GM21737 (cell line): ENCODE results near the gene ADAP1.
"Not testable (repeated sequence)": the region's sequence is repeated elsewhere in the genome, so short reads cannot be mapped to it uniquely, and the experiment has no call there.

Experiments
- ATAC-seq: cut with Tn5 transposase; IDR thresholded peaks from one replicate; pipeline ENCODE4 v1.9.1; 2021; ENCODE audit warnings: mild to moderate bottlenecking, moderate library complexity; ENCODE audit not compliant: unreplicated experiment

The ADAP1 gene, protein sequence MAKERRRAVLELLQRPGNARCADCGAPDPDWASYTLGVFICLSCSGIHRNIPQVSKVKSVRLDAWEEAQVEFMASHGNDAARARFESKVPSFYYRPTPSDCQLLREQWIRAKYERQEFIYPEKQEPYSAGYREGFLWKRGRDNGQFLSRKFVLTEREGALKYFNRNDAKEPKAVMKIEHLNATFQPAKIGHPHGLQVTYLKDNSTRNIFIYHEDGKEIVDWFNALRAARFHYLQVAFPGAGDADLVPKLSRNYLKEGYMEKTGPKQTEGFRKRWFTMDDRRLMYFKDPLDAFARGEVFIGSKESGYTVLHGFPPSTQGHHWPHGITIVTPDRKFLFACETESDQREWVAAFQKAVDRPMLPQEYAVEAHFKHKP

DNA sequence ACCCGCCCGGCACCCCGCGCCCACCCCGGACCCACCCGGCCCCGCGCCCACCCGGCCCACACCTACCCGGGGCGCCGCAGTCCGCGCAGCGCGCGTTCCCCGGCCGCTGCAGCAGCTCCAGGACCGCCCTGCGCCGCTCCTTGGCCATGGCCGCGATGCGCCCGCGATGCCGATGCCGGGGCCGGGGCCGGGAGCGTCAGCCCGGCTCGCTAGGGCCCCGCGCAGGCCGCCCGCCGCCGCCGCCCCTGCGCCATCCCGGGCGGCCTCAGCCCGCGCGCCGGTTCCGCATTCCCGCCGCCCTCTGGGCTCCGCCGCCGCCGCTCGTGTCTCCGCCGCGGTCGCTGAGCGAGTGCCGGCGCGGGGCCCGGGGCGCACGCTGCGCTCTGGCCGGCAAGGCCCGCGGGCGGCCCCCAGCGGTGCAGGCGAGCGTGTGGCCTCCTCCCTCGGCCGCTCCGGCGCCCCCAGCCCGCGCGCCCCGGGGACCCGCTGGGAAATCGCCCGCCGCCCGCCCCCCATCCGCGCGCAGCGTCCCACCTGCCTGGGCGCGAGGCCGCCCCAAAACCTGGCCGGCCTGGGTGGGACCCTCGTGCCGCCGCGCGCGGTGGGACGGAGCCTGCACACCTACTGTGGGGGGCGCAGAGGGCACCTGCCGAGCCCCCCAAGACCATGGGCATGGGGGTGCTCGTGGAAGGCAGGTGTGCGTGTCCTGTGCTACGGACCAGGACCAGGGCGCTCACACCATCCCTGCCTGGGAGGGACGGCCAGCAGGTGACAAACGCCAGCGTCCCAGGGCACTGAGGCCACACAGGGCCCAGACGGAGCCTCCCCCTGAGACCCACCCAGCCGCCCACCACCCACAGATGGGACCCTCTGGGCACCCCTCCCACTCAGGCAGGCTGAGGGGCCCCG, at the start of gene ADAP1:
Gene ADAP1, minus strand, starts transcription at position 351 of the 909 bp plus-strand sequence. Its CDS starts 203 bp downstream, at position 148.
- ATAC-seq: peak; percentile 49

DNA sequence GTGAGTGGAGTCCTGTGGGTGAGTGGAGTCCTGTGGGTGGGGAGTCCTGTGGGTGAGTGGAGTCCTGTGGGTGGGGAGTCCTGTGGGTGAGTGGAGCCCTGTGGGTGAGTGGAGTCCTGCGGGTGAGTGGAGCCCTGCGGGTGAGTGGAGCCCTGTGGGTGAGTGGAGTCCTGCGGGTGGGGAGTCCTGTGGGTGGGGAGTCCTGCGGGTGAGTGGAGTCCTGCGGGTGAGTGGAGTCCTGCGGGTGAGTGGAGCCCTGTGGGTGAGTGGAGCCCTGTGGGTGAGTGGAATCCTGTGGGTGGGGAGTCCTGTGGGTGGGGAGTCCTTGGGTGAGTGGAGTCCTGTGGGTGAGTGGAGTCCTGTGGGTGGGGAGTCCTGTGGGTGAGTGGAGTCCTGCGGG, 48.0 kb upstream of the ADAP1 start:
- ATAC-seq: not testable (repeated sequence)

DNA sequence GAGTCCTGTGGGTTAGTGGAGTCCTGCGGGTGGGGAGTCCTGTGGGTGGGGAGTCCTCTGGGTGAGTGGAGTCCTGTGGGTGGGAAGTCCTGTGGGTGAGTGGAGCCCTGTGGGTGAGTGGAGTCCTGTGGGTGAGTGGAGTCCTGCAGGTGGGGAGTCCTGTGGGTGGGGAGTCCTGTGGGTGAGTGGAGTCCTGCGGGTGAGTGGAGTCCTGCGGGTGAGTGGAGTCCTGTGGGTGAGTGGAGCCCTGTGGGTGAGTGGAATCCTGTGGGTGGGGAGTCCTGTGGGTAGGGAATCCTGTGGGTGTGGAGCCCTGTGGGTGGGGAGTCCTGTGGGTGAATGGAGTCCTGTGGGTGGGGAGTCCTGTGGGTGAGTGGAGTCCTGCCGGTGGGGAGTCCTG, 47.5 kb upstream of the ADAP1 start:
- ATAC-seq: not testable (repeated sequence)

DNA sequence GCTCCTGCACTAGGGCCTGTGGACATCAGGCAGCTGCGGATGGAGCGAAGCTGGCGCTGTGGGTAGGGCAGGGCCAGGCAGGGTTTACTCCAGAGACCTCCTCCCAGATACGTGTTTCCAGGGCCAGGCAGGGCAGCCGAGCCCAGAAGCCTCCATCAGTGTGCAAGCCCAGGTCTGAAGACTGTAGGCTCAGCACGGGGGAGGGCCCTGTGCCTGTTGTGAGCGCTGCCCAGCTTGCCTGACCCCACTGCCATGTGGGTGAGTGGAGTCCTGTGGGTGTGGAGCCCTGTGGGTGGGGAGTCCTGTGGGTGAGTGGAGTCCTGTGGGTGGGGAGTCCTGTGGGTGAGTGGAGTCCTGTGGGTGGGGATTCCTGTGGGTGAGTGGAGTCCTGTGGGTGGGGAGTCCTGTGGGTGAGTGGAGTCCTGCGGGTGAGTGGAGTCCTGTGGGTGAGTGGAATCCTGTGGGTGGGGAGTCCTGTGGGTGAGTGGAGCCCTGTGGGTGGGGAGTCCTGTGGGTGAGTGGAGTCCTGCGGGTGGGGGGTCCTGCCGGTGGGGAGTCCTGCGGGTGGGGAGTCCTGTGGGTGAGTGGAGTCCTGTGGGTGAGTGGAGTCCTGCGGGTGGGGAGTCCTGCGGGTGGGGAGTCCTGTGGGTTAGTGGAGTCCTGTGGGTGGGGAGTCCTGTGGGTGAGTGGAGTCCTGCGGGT, 46.7 kb upstream of the ADAP1 start:
- not testable (repeated sequence) for ATAC-seq

DNA sequence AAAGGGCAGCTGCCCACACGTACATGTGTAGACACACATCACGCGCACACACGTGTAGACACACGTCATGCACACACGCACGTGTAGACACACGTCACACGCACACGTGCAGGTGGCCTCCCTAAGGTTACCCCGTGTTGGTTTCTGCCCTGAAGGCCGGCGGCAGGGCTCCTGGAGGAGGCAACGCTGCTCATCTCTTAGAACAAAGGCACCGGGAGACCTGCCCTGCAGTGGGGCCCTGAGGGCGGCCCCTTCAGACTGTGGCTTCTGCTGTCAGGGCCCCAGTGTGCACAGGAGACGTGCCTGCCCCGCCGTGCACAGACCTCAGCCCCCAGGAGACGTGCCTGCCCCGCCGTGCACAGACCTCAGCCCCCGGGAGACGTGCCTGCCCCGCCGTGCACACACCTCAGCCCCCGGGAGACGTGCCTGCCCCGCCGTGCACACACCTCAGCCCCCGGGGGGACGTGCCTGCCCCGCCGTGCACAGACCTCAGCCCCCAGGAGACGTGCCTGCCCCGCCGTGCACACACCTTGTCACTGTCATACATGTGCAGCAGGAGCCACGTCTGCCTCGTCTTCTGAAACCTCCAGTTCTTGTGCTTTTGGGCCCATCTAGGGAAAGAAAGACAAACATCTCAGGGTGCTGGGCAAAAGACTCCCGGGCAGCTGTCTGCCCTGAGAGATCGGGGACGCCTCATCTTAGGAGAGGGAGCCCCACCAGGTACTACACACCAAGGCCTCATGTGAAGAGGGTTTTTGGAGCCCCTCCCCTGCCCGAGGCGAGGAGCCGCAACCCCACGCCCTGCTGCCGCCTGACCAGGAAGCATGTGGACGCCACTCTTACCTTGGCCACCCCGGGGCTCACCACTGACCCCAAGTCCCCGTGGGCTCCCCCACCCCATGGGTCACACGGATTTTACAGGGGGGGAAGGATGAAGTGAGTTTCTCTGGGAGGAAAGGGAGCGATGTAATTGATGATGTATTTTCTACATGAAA, 45.8 kb upstream of the ADAP1 start:
- ATAC-seq: peak; percentile 55

DNA sequence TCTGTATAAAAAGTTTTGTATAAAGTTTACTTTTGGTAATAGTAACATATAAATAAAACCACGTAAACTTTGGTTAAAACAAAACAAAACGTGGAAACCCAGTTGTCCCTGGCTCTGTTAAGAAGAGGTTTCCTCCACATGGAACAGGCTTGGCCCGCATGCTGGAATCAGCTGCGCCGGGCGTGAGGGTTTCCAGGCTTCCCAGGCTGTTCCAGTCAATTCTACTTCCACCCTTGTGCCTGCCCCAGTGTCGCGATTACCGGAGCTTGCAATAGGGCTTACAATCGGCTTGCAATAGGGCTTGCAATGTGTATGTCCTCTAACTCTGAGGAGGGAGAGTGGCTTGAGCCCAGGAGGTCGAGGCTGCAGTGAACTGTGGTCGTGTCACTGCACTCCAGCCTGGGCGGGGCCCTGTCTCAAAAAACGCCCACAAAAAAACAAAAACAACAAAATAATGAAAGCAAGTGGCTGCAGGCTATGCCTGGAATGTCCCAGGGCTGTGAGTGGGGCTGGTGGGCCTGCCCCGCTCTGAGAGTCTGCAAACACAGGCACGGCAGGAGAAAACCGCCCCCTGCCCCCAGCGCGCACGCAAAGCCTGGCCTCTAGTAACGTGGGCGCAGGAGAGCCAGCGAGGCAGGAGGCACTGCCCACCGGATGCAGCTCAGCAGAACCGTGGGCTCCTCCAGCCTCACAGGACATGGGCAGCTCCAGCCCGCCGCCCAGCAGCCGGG, 44.8 kb upstream of the ADAP1 start:
- ATAC-seq: peak; percentile 4

DNA sequence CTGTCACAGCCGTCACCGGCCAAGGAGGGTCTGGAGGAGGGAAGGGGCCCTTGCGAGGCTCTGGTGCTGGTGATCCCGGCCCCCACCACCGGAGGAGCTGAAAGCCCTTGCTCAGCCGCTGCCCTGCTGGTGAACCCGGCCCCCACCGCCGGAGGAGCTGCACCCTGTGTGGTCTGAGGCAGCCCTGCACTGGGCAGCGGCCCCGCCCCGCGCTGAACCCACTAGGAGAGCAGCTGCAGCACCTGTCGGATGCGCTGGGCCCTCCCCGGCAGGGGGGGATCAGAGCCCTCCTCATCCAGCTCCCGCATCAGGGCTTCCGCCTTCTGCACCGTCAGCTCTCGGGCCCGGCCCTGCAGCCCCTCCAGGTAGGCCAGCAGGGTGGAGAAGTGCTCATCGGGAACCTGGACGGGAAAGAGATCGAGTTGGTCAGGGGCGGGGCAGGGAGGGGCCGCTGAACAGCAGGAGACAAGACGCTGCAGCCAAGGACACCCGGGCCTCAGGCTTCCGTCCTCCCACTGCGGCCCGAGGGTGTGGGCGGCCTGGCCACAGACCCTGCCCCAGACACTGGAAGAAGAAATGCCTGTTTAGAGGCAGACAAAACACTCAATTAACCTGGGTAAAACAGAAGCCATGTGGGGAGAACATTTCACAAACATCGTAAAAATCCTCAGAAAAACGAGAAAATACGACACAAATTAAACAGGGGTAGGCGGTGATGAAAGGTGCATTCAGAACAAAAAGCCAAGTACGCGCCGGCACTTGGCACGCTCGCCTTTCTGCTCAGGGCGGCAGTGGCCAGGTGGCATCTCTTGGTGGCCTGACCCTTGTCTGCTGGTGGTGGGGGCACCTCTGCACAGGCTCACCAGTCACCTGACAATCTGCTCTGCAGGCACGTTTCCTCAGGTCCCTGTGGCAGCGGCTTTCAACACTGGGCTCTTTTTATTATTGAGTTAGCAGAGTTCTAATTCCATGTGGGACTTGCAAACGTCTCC, 43.2 kb upstream of the ADAP1 start:
- no peak for ATAC-seq

DNA sequence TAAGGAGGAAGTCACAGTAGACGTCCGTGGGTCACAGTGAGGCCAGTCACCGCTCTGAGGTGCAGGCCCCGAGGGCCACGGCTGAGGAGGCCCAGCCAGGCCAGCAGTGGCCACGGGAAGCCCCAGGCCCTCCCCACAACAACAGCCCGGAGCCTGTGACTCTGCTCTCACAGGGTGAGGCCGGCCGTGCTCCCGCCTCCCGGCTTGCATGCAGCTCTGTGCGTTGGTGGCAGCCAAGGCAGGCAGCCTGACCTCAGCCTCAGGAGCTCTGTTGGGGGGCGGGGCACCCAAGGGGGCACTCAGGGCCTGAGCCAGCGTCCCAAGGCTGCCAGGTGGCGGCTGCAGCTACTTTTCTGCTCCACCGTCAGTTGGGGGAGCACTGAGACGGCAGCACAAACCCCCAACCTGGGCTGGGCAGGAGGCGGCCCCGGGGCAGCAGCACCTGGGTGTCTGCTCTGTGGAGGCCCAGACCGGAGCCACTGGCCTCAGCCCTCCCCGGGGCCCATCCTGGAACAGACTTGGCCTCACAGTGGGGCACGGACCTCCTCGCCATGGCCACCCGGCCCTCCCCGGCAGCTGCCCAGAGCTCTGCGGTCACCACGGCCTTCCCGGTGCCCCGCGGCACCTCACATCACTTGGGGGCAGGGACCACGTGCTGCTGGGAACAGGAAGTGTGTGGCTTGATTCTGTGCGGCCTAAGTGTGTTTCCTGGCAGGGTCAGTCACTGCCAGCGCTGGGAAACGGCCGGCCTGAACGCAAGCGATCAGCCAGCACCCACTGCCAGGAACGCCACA, 41.8 kb upstream of the ADAP1 start:
- ATAC-seq: no peak

DNA sequence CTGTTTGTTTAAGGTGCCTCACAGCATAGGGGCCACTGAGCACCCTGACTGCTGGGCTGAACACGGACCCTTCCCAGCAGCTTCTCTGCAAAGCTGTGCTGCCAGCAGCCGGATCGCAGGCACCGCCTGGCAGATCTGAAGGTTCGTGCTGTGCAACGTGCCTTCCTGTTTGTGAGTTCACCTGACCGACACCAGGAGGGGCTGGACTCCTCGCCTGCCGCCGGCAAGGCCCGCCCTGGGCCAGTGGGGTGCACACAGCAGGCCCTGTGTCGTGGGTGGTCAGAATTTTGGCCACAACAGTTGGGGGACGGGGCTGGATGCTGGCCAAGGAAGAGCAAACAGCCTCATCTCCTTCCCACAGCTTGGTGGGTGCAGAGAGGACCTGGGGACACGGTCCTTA, 41.1 kb upstream of the ADAP1 start:
- ATAC-seq: no peak

DNA sequence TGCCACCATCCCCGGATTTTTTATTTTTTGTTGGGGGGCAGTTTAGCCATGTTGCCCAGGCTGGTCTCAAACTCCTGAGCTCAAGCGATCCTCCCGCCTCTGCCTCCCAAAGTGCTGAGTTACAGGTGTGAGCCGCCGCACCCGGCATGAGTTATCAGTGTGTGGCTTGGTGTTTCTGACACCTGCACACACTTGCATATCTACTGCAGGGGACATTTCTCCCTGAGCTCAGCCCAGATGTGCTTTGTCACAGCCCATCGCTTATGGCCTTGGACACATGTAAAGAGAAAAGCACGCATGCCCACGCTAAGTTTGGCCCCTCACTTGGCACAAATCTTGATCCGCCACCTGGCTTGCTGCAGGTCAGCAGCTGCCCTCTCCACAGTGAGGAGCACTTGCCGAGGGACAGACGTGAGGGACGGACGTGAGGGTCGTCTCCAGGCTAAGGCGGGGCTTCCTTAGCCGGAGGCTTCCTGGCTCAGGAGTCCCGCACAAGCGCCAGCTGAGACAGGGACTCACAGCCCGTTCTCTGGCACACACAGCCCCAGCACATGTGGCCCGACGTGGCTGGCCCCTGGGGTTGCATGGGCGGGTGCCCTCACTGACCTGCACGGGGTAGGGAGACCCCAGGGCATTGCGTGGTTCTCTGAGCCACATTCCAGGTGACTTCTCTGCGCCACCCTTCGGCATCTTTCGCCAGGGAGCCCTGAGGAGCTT, 40.3 kb upstream of the ADAP1 start:
- no peak for ATAC-seq

DNA sequence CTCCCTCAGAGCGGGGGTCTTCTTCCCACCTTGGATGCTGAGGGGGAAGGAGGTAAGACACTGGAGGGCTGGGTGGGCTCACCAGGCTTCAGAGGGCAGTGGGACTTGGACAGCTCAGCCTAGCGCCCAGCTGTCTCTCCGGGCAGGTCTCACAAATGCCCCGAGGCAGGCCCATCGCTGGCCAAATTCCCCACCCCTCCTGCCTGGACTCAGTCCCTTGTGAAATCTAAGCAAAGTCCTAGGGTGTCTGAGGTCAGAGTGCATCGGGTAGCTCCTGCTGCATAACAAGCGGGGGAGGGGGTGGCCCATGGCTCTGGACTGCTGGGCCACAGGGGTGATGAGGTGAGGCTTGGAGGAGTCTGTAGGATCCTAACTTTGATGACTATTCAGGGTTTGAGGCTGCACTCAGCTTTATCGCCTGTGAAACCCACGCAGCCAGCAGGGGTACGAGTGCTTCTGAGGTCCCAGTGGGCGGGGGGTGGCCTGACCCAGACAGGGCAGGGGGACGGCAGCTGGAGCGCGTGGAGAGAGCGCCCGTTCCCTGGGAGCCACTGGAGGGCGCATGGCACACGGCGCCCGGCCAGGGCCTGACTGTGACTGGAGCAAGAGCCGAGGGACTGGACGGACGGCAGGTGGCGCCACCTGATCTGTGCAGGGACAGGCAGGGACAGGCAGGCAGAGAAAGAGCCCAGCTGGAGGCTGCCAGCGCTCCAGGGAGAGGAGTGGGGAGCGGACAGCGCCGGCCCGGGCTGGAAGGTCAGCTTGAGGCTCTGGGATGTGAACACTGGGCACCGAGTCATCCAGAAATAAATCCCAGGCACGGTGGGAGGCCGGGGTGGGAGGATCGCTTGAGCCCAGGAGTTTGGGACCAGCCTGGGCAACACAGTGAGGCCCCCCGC, 38.5 kb upstream of the ADAP1 start:
- peak; percentile 78 for ATAC-seq

DNA sequence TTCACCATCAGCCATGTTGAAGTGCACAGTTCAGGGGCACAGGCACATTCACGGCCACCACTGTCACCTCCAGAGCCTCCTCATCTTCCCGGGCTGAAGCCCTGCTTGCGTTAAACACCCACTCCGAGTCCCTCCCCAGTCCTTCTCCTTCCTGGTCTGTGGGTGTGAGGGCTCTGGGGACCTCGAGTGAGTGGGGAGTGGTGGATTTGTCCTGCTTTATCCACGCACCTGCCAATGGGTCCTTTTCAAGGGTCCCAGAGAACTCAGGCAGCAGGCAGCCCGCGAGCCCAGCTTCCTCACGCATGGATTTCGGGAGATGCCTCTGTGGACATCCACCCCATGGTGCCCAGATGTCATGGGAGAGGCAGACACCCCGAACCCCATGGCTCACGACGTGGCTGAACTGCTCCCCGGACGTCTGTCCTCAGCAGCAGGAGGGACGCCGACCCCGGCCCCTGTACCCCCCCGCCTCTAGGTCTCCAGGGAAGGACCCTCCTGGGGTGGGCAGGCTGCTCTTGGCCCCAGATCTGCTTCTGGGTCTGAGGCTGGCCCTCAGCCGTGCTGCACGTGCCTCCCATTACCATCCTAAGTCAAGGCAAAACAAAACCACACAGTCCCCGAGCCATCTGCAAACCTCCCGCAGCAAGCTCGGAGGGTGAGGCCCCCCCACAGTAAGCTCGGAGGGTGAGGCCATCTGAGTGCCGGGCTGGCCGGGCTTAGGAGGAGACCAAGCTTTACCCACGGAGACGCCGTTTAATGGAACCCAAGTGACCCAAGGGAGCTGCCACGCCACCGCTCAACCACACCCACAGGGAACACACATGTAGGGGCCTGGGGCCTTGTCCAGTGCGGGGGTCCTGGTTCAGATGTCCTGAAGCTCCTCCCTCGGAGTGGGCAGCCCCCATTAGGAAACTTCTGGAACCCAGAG, 37.5 kb upstream of the ADAP1 start:
- no peak for ATAC-seq

DNA sequence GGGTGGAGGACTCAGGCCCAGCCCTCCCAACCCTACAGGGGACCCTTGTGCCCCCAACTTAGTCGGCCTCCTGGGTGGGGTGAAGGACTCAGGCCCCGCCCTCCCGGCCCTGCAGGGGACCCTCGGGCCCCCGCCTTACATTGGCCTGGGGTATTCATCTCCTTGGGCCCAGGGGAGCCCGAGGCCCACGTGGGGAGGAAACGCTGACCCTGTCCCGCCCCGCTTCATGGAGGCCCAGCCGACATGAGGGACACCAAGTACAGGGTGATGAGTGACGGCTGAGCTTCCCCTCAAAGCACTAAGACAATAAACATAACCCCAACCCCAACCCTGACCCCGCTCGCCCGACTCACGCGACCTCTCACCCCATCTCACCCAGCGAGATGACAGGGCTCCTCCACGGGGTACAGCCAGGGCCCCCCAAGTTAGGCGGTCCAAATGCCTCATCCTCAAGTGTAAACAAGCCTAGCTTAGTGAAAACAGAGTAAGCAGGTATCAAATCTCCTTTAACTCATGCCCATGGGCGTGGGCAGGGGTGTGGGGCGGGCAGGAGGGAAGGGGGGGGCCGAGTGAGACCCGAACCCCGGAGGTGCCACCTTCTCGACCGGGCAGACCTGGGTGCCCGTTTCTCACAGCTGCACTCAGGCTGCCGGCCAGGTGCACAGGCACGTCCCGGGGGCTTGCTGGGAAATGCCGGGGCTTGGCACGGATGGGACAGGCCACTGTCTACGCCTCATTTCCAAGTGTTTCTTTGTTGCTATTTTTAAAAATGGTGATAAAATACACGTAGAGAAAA, 36.7 kb upstream of the ADAP1 start:
- no peak for ATAC-seq
